ENCODE measurements around the gene PBX3. TPM values are rescaled to one million over a fixed set of nuclear protein-coding genes. Genes with fewer than 3 reads are reported as not detected.

The PBX3 gene
- total RNA-seq, 4 donors from 2014 or later = 18.0 to 33.5 (median 24.2) TPM

- no peaks in the 10 kb centered on the region for H3K27me3 ChIP-seq
- TF ChIP-seq POLR2A (IDR thresholded peaks at IDR 0.05) (no peak), EP300 (IDR thresholded peaks at IDR 0.05) (no peak), CTCF (IDR thresholded peaks at IDR 0.05) (no peak)
- no peak overlapping the region for H3K4me3 ChIP-seq
- peaks cover 0 to 18% (median 0%) of the 10 kb centered on the region in 3 donors for H3K36me3 ChIP-seq
- no peaks in the 10 kb centered on the region for H3K9me3 ChIP-seq
- no peak for DNase-seq (ENCODE audit: low spot score in 2 of 2)
- H3K4me1 ChIP-seq = no peaks in the 10 kb centered on the region
- no peak overlapping the region for H3K27ac ChIP-seq
Observed at GRCh38 chr9:125919565-125919964, 172.4 kb downstream of the PBX3 start.

GRCh38 chr9:125920402-125920801 lies 173.2 kb downstream of the PBX3 start:
- H3K36me3 ChIP-seq = peaks cover 0 to 19% (median 0%) of the 10 kb centered on the region in 3 donors
- H3K9me3 ChIP-seq = no peaks in the 10 kb centered on the region
- no peaks in the 10 kb centered on the region for H3K27me3 ChIP-seq
- DNase-seq (ENCODE audit: low spot score in 2 of 2) = no peak
- H3K27ac ChIP-seq = no peak overlapping the region
- no peak overlapping the region for H3K4me3 ChIP-seq
- 91 to 98% methylated on average over 2 of the region's 2 CpGs for WGBS, 2 donors
- TF ChIP-seq CTCF (IDR thresholded peaks at IDR 0.05) = no peak
- no peak for TF ChIP-seq POLR2A (IDR thresholded peaks at IDR 0.05)
- no peak for TF ChIP-seq EP300 (IDR thresholded peaks at IDR 0.05)
- H3K4me1 ChIP-seq = no peaks in the 10 kb centered on the region

GRCh38 chr9:125922854-125923253 lies 175.7 kb downstream of the PBX3 start:
- 86% methylated on average over 1 of the region's 1 CpG for WGBS, 2 donors
- Histone ChIP-seq H3K4me3 (no peak overlapping the region), H3K27ac (no peak overlapping the region)

GRCh38 chr9:125924351-125924750 lies 177.2 kb downstream of the PBX3 start:
- no peak for TF ChIP-seq CTCF (IDR thresholded peaks at IDR 0.05)
- DNase-seq (ENCODE audit: low spot score in 2 of 2) = no peak
- Histone ChIP-seq H3K4me1 (no peaks in the 10 kb centered on the region), H3K36me3 (peaks cover 0 to 13% (median 0%) of the 10 kb centered on the region in 3 donors), H3K4me3 (no peak overlapping the region), H3K27ac (no peak overlapping the region), H3K27me3 (no peaks in the 10 kb centered on the region), H3K9me3 (no peaks in the 10 kb centered on the region)
- 94% methylated on average over 4 of the region's 4 CpGs for WGBS, 2 donors

More at GRCh38 chr9:125922854-125923253, 175.7 kb downstream of the PBX3 start:
- Histone ChIP-seq H3K4me1 (no peaks in the 10 kb centered on the region), H3K9me3 (no peaks in the 10 kb centered on the region), H3K27me3 (no peaks in the 10 kb centered on the region), H3K36me3 (peaks cover 0 to 13% (median 0%) of the 10 kb centered on the region in 3 donors)
- TF ChIP-seq EP300 (IDR thresholded peaks at IDR 0.05) (no peak), POLR2A (IDR thresholded peaks at IDR 0.05) (no peak), CTCF (IDR thresholded peaks at IDR 0.05) (no peak)
- no peak for DNase-seq (ENCODE audit: low spot score in 2 of 2)

GRCh38 chr9:125926936-125927335 lies 179.8 kb downstream of the PBX3 start:
- Histone ChIP-seq H3K36me3 (peaks cover 0 to 13% (median 0%) of the 10 kb centered on the region in 3 donors), H3K27ac (no peak overlapping the region), H3K4me3 (no peak overlapping the region), H3K4me1 (peaks cover 0 to 3% (median 0%) of the 10 kb centered on the region in 4 donors), H3K9me3 (no peaks in the 10 kb centered on the region), H3K27me3 (no peaks in the 10 kb centered on the region)
- WGBS, 2 donors = 98% methylated on average over 1 of the region's 1 CpG
- TF ChIP-seq CTCF (IDR thresholded peaks at IDR 0.05) = no peak
- TF ChIP-seq POLR2A (IDR thresholded peaks at IDR 0.05) = no peak
- TF ChIP-seq EP300 (IDR thresholded peaks at IDR 0.05) = no peak
- DNase-seq (ENCODE audit: low spot score in 2 of 2) = no peak
